Thyroid gland (tissue), 4 donors: ENCODE results near the gene ZDHHC17. TPM values are rescaled to one million over a fixed set of nuclear protein-coding genes. Genes with fewer than 3 reads are reported as not detected.

ENCODE experiments used
- DNase-seq, 2 donors: peaks; one replicate each; pipeline ENCODE4 v3.0.0-alpha.2; 2019
- H3K27ac ChIP-seq, 3 donors: fragments of 200-600 bp; sonication (generic); 1 replicate in 2 of 3; 2 replicates in 1 of 3; pipeline ENCODE4 v1.5.1; 2016 to 2019; ENCODE audit warnings: mild to moderate bottlenecking in 1 of 3, moderate library complexity in 1 of 3
- H3K27me3 ChIP-seq: fragments of 200-600 bp; sonication (generic); one replicate; pipeline ENCODE4 v1.5.1; 2019
- H3K36me3 ChIP-seq, 2 donors: fragments of 200-600 bp; sonication (generic); one replicate each; pipeline ENCODE4 v1.5.1; 2016 to 2019
- H3K4me1 ChIP-seq, 2 donors: fragments of 200-600 bp; sonication (generic); one replicate each; pipeline ENCODE4 v1.5.1; 2017 to 2019
- H3K4me3 ChIP-seq, 3 donors: fragments of 200-600 bp; sonication (generic); replicated peaks in 1 of 3; 1 replicate in 2 of 3; 2 replicates in 1 of 3; pipeline ENCODE4 v1.5.1; 2016; ENCODE audit warnings: mild to moderate bottlenecking in 1 of 3
- H3K9me3 ChIP-seq: fragments of 200-600 bp; sonication (generic); one replicate; pipeline ENCODE4 v1.5.1; 2017
- CTCF ChIP-seq, 6 experiments: fragments of 200-600 bp in 3 of 6; fragments of 450-650 bp in 3 of 6; sonication (generic) in 3 of 6; IDR thresholded peaks; one replicate each; pipeline ENCODE4 v1.5.1; 2016 to 2019; ENCODE audit warnings: antibody characterized with exemption in 6 of 6, mild to moderate bottlenecking in 2 of 6, inconsistent platforms in 1 of 6, moderate library complexity in 1 of 6
- POLR2A ChIP-seq, 2 donors: fragments of 450-650 bp; IDR thresholded peaks; one replicate each; pipeline ENCODE4 v1.6.1; 2017; ENCODE audit warnings: antibody characterized with exemption in 2 of 2, mild to moderate bottlenecking in 2 of 2, moderate library complexity in 1 of 2
- WGBS, 2 donors: methylation state at CpG; one replicate each; pipeline ENCODE4 v1.1.5; 2017; 5-methylcytosine and 5-hydroxymethylcytosine counted together
- intact Hi-C: fragments of 100-400 bp; cut with DNase I; formaldehyde crosslinking; loops from one replicate; pipeline ENCODE4 v1.15.1; 2023
- total RNA-seq, 4 donors: library from RNA; depleted of rRNA; stranded (reverse); fragments of >200 nt; gene quantifications; one replicate each; pipeline ENCODE4 v1.2.3, GENCODE V29; 2016

Gene ZDHHC17
- total RNA-seq, 4 donors from 2014 or later, result 30.8 to 120 (median 53.4) TPM

- peaks cover 2 to 7% of the 10 kb centered on the region in 2 donors for H3K4me1 ChIP-seq
- 78 to 88% methylated on average over 5 of the region's 5 CpGs for WGBS, 2 donors
- intact Hi-C loops, result no loop called here
- H3K27ac ChIP-seq, result no peak overlapping the region
- no peak for DNase-seq
- H3K4me3 ChIP-seq, result no peak overlapping the region
- no peaks in the 10 kb centered on the region for H3K36me3 ChIP-seq
- H3K9me3 ChIP-seq, result no peaks in the 10 kb centered on the region
- H3K27me3 ChIP-seq, result no peaks in the 10 kb centered on the region
- no peak for TF ChIP-seq CTCF (IDR thresholded peaks at IDR 0.05)
- TF ChIP-seq POLR2A (IDR thresholded peaks at IDR 0.05), result no peak
Measured at GRCh38 chr12:76872415-76872814, 108.5 kb downstream of the ZDHHC17 start.

- Histone ChIP-seq H3K9me3 (no peaks in the 10 kb centered on the region), H3K27ac (no peak overlapping the region), H3K4me3 (no peak overlapping the region), H3K4me1 (peaks cover 5 to 7% of the 10 kb centered on the region in 2 donors), H3K36me3 (no peaks in the 10 kb centered on the region), H3K27me3 (no peaks in the 10 kb centered on the region)
- TF ChIP-seq CTCF (IDR thresholded peaks at IDR 0.05) (no peak), POLR2A (IDR thresholded peaks at IDR 0.05) (no peak)
- intact Hi-C loops, result no loop called here
- 74 to 91% methylated on average over 3 of the region's 3 CpGs for WGBS, 2 donors
- DNase-seq, result no peak
Measured at GRCh38 chr12:76874027-76874426, 110.1 kb downstream of the ZDHHC17 start.

DNA sequence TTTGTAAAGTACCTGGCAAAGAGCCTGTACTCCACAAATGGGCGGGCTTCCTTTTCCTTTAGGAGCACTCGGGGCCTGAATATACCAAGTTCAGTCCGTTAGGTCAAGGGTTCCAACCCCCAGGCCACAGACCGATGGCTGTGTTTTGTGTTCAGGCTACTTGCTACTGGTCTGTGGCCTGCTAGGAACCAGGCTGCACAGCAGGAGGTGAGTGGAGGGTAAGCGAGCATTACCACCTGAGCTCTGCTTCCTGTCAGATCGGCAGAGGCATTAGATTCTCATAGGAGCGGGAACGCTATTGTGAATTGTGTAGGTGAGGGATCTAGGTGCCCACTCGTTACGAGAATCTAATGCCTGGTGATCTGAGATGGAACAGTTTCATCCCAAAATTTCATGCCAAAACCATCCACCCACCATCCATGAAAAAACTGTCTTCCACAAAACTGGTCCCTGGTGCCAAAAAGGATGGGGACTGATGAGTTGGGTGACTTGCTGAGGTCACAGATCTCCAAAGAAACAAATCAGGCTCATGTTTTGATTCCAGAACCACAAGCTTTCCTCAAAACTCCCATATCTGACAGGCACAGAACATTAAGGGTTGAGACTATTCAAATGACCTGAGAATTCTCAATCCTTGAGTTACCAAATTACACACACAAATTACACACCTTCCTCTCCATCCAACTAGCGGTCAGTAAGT is 110.7 kb downstream of the ZDHHC17 start:
- H3K4me1 ChIP-seq, result peaks cover 5 to 7% of the 10 kb centered on the region in 2 donors
- no peaks in the 10 kb centered on the region for H3K36me3 ChIP-seq
- H3K9me3 ChIP-seq, result no peaks in the 10 kb centered on the region
- no peak overlapping the region for H3K27ac ChIP-seq
- H3K4me3 ChIP-seq, result no peak overlapping the region
- no peak for DNase-seq
- intact Hi-C loops, result no loop called here
- TF ChIP-seq POLR2A (IDR thresholded peaks at IDR 0.05), result no peak
- TF ChIP-seq CTCF (IDR thresholded peaks at IDR 0.05), result no peak
- WGBS, 2 donors, result 80 to 96% methylated on average over 10 to 11 of the region's 11 CpGs
- H3K27me3 ChIP-seq, result no peaks in the 10 kb centered on the region

DNA sequence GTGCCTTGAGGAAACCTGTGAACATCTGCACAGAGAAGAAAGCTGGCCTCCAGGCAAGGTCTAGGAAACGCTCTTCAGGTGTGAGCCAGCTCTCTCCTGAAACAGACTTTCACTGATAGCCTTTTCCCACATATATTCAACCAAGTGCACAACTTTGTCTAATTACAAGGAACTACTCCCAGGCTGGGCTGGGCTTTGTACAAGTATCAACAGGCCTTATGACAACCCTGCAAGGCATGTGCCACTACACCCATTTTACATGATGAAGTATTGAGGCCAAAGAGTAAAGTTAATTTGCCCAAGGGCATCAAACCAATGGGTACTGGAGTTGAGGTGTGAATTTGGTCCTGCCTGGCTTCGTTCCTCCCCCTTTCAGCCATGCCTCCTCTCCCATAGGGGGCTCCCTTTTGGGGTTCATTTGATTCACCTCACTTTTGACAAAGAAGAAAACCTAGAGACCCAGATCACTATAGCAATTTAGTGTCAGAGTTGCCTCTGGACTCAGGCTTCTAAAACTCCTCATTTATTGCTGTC is 112.8 kb downstream of the ZDHHC17 start:
- no peak for DNase-seq
- Histone ChIP-seq H3K9me3 (no peaks in the 10 kb centered on the region), H3K4me3 (no peak overlapping the region), H3K4me1 (peaks cover 5 to 7% of the 10 kb centered on the region in 2 donors), H3K36me3 (no peaks in the 10 kb centered on the region), H3K27me3 (no peaks in the 10 kb centered on the region), H3K27ac (no peak overlapping the region)
- intact Hi-C loops, result no loop called here
- TF ChIP-seq POLR2A (IDR thresholded peaks at IDR 0.05) (no peak), CTCF (IDR thresholded peaks at IDR 0.05) (no peak)
- 90 to 98% methylated on average over 2 of the region's 2 CpGs for WGBS, 2 donors
